ENCODE results near the gene DPP6.

DPP6 gene

GRCh38 chr7:154736389-154736788, 684.2 kb downstream of the DPP6 start:
- no peak for DNase-seq

GRCh38 chr7:154738216-154738615, 686.0 kb downstream of the DPP6 start:
- no peak for DNase-seq

GRCh38 chr7:154741131-154741530, 688.9 kb downstream of the DPP6 start:
- DNase-seq = no peak

GRCh38 chr7:154743206-154743605, 691.0 kb downstream of the DPP6 start:
- DNase-seq = no peak

- DNase-seq = no peak
Observed at GRCh38 chr7:154744256-154744860, 692.2 kb downstream of the DPP6 start.

GRCh38 chr7:154744861-154745258, 692.7 kb downstream of the DPP6 start:
- DNase-seq = no peak

GRCh38 chr7:154746571-154747360, 694.6 kb downstream of the DPP6 start:
- no peak for DNase-seq

GRCh38 chr7:154748089-154748786, 696.0 kb downstream of the DPP6 start:
- no peak for DNase-seq

GRCh38 chr7:154750353-154750801, 698.2 kb downstream of the DPP6 start:
- DNase-seq = no peak

- DNase-seq = no peak
Observed at GRCh38 chr7:154753226-154753625, 701.0 kb downstream of the DPP6 start.

GRCh38 chr7:154757756-154758155, 705.6 kb downstream of the DPP6 start:
- no peak for DNase-seq

- no peak for DNase-seq
Observed at GRCh38 chr7:154759989-154760388, 707.8 kb downstream of the DPP6 start.

GRCh38 chr7:154765118-154765517, 712.9 kb downstream of the DPP6 start:
- DNase-seq = no peak

GRCh38 chr7:154767142-154767541, 714.9 kb downstream of the DPP6 start:
- no peak for DNase-seq

- no peak for DNase-seq
Observed at GRCh38 chr7:154767821-154768415, 715.7 kb downstream of the DPP6 start.

- no peak for DNase-seq
Observed at GRCh38 chr7:154769001-154769400, 716.8 kb downstream of the DPP6 start.

GRCh38 chr7:154769527-154769926, 717.3 kb downstream of the DPP6 start:
- no peak for DNase-seq

GRCh38 chr7:154770361-154770760, 718.2 kb downstream of the DPP6 start:
- DNase-seq = no peak

GRCh38 chr7:154770962-154771361, 718.8 kb downstream of the DPP6 start:
- no peak for DNase-seq

GRCh38 chr7:154774303-154774969, 722.2 kb downstream of the DPP6 start:
- DNase-seq = no peak

- no peak for DNase-seq
Observed at GRCh38 chr7:154775681-154776080, 723.5 kb downstream of the DPP6 start.

- no peak for DNase-seq
Observed at GRCh38 chr7:154776350-154776749, 724.2 kb downstream of the DPP6 start.

- DNase-seq = no peak
Observed at GRCh38 chr7:154777023-154777422, 724.8 kb downstream of the DPP6 start.
